ENCODE data around the gene FANCI.

Gene FANCI

DNA sequence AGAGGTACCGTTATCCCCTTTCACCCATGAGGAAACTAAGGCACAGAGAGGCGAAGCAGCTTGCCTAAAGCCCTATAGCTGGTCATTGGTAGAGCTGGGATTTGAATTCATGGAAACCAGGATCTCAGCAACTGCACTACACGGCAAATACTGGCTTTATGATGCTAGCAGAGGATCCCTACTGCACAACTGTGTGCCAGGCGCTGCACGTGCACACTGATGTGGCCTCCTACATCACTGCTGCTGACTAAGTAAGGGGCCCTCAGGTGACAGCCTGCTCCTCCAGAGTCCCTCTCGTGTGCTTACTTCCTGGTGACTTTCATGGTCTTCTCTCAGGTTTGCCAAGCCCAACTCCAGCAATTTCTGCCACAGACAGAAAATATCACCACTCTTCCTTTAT, 94.3 kb downstream of the FANCI start:
- FAIRE-seq (no peak), DNase-seq (ENCODE audit: insufficient read length) (no peak)
- TF ChIP-seq TAF1 (IDR thresholded peaks at IDR 0.05; ENCODE audit: borderline replicate concordance, low read depth, low read length) (no peak), POLR2A (IDR thresholded peaks at IDR 0.05; ENCODE audit: low read depth, low read length) (no peak), POLR2AphosphoS5 (IDR thresholded peaks at IDR 0.05; ENCODE audit: low read depth, low read length) (no peak)

DNA sequence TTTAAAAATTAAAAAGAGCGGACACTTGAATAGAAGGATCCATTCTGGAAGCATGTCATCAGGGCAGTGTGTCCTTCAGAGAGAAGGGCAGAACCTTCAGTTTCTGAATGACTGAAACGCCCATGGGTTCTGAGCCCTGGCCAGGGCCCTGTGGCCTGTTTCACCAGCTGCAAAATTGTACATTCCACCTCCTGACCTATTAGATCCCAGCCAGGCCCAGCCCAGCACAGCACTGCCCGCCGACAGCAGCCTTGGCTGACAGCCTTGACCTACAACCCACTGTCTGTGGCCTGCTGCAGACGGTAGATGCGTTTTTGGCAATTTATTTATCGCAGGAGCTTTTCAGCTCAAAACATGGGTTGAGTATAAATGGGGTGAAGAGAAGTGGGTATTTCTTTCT, 96.8 kb downstream of the FANCI start:
- no peak for TF ChIP-seq POLR2AphosphoS5 (IDR thresholded peaks at IDR 0.05; ENCODE audit: low read depth, low read length)
- no peak for TF ChIP-seq TAF1 (IDR thresholded peaks at IDR 0.05; ENCODE audit: borderline replicate concordance, low read depth, low read length)
- no peak for TF ChIP-seq POLR2A (IDR thresholded peaks at IDR 0.05; ENCODE audit: low read depth, low read length)
- DNase-seq (ENCODE audit: insufficient read length): no peak
- FAIRE-seq: no peak

GRCh38 chr15:89341316-89342005, 97.7 kb downstream of the FANCI start:
- FAIRE-seq (no peak), DNase-seq (ENCODE audit: insufficient read length) (no peak)
- no peak for TF ChIP-seq POLR2AphosphoS5 (IDR thresholded peaks at IDR 0.05; ENCODE audit: low read depth, low read length)
- no peak for TF ChIP-seq POLR2A (IDR thresholded peaks at IDR 0.05; ENCODE audit: low read depth, low read length)
- TF ChIP-seq TAF1 (IDR thresholded peaks at IDR 0.05; ENCODE audit: borderline replicate concordance, low read depth, low read length): no peak

DNA sequence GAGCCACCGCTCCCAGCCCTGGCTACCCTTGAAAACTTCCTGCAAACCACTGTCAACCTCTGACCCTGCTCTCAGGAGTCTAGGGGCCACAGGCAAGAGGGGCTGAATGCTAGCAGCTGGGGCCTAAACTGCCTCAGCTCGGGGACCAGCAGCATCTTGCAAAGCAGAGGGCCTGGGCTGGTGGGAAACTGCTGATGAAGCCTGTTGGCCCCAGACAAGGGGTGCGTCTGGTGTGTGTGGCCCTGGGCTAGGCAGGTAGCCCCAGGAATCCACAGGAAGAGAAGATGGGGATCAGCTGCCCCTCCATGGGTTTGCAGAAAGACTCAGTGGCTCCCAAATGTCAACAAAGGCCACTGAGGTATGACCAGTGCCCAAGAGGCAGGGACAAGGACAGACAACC, 99.1 kb downstream of the FANCI start:
- DNase-seq (ENCODE audit: insufficient read length) (no peak), FAIRE-seq (no peak)
- no peak for TF ChIP-seq POLR2A (IDR thresholded peaks at IDR 0.05; ENCODE audit: low read depth, low read length)
- TF ChIP-seq POLR2AphosphoS5 (IDR thresholded peaks at IDR 0.05; ENCODE audit: low read depth, low read length): no peak
- no peak for TF ChIP-seq TAF1 (IDR thresholded peaks at IDR 0.05; ENCODE audit: borderline replicate concordance, low read depth, low read length)

GRCh38 chr15:89345248-89345647, 101.5 kb downstream of the FANCI start:
- FAIRE-seq (no peak), DNase-seq (ENCODE audit: insufficient read length) (no peak)
- no peak for TF ChIP-seq POLR2AphosphoS5 (IDR thresholded peaks at IDR 0.05; ENCODE audit: low read depth, low read length)
- no peak for TF ChIP-seq TAF1 (IDR thresholded peaks at IDR 0.05; ENCODE audit: borderline replicate concordance, low read depth, low read length)
- TF ChIP-seq POLR2A (IDR thresholded peaks at IDR 0.05; ENCODE audit: low read depth, low read length): no peak

GRCh38 chr15:89346516-89347231, 102.9 kb downstream of the FANCI start:
- TF ChIP-seq POLR2A (IDR thresholded peaks at IDR 0.05; ENCODE audit: low read depth, low read length) (no peak), TAF1 (IDR thresholded peaks at IDR 0.05; ENCODE audit: borderline replicate concordance, low read depth, low read length) (no peak), POLR2AphosphoS5 (IDR thresholded peaks at IDR 0.05; ENCODE audit: low read depth, low read length) (no peak)
- FAIRE-seq: no peak
- no peak for DNase-seq (ENCODE audit: insufficient read length)

DNA sequence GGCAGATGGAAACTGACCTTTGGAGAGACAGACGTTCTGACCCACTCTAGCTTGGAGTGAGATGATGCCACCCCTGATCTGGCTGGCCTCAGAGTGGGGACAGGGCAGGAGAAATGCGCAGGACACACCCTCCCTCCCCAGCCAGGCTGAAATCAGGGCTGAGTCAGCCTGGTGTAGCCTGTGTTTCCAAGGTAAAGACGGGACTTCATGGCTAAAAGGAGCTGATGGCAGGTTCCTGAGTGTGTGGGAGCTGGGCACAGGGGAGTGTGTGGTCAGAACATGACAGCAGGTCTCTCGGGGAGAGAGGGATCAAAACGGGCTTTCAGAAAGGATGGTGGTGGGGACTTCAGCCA, 105.4 kb downstream of the FANCI start:
- DNase-seq (ENCODE audit: insufficient read length) (no peak), FAIRE-seq (no peak)
- no peak for TF ChIP-seq POLR2A (IDR thresholded peaks at IDR 0.05; ENCODE audit: low read depth, low read length)
- no peak for TF ChIP-seq TAF1 (IDR thresholded peaks at IDR 0.05; ENCODE audit: borderline replicate concordance, low read depth, low read length)
- no peak for TF ChIP-seq POLR2AphosphoS5 (IDR thresholded peaks at IDR 0.05; ENCODE audit: low read depth, low read length)

DNA sequence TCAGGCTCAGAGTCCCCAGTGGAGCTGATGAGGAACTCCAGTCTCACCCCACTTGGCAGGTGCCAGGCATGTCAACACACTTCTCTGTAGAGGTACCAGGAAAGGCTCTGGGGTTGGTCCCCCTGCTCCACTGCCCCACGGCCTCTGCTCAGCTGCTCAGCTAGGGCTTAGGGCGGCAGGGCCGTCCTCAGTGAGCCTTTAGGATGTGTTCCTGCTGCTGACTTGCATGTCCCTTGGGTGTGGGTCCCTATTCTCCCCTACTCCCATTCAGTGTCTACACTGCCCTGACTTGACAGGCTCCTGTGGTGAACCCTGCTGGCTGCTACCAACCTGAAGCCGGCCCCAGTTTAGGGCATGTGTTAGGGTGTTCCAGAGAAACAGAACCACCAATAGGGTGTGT, 108.7 kb downstream of the FANCI start:
- TF ChIP-seq POLR2AphosphoS5 (IDR thresholded peaks at IDR 0.05; ENCODE audit: low read depth, low read length): no peak
- no peak for TF ChIP-seq POLR2A (IDR thresholded peaks at IDR 0.05; ENCODE audit: low read depth, low read length)
- no peak for TF ChIP-seq TAF1 (IDR thresholded peaks at IDR 0.05; ENCODE audit: borderline replicate concordance, low read depth, low read length)
- no peak for FAIRE-seq

DNA sequence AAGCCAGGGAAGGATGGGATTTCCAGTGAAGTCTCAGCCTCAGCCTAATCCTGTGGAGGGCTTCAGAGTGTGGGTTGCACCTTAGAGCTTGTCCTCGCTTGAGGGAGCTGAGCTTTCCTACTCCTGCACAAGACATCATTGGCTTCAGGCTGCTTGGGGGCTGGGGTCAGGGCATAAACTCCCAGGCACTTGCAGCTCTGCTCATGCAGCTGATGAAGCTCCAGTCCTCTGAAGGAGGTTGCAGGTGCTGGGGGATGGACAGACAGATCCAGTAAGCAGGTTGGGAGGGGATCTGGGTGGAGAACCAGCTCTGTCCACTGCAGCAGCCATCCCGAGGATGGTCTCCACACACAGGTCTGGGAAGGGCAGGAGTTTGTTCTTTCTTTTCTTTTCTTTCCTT, 110.2 kb downstream of the FANCI start:
- TF ChIP-seq TAF1 (IDR thresholded peaks at IDR 0.05; ENCODE audit: borderline replicate concordance, low read depth, low read length) (no peak), POLR2AphosphoS5 (IDR thresholded peaks at IDR 0.05; ENCODE audit: low read depth, low read length) (no peak), POLR2A (IDR thresholded peaks at IDR 0.05; ENCODE audit: low read depth, low read length) (no peak)
- no peak for FAIRE-seq
- DNase-seq (ENCODE audit: insufficient read length): no peak

More for the DNA sequence above, 108.7 kb downstream of the FANCI start:
- no peak for DNase-seq (ENCODE audit: insufficient read length)

GRCh38 chr15:89356634-89357298, 113.0 kb downstream of the FANCI start:
- DNase-seq (ENCODE audit: insufficient read length): no peak
- no peak for FAIRE-seq
- TF ChIP-seq POLR2A (IDR thresholded peaks at IDR 0.05; ENCODE audit: low read depth, low read length): no peak
- TF ChIP-seq POLR2AphosphoS5 (IDR thresholded peaks at IDR 0.05; ENCODE audit: low read depth, low read length): no peak
- TF ChIP-seq TAF1 (IDR thresholded peaks at IDR 0.05; ENCODE audit: borderline replicate concordance, low read depth, low read length): no peak

- no peak for FAIRE-seq
- TF ChIP-seq POLR2AphosphoS5 (IDR thresholded peaks at IDR 0.05; ENCODE audit: low read depth, low read length): no peak
- no peak for TF ChIP-seq TAF1 (IDR thresholded peaks at IDR 0.05; ENCODE audit: borderline replicate concordance, low read depth, low read length)
- TF ChIP-seq POLR2A (IDR thresholded peaks at IDR 0.05; ENCODE audit: low read depth, low read length): no peak
- no peak for DNase-seq (ENCODE audit: insufficient read length)
Measured at GRCh38 chr15:89358435-89358754, 114.6 kb downstream of the FANCI start.
